Right lobe of liver (tissue), 4 donors: ENCODE data around the gene GSTA4.

Source experiments
- POLR2A ChIP-seq: fragments of 450-650 bp; IDR thresholded peaks from one replicate; pipeline ENCODE4 v1.6.1; 2017; ENCODE audit warnings: antibody characterized with exemption, mild to moderate bottlenecking
- TF ChIP-seq, protein P1 (sequence below), 4 donors: fragments of 200-600 bp in 3 of 4; fragments of 450-650 bp in 1 of 4; IDR thresholded peaks; one replicate each; pipeline versions ENCODE4 v1.5.1 to v1.8.0; 2016 to 2022; ENCODE audit warnings: antibody characterized with exemption in 4 of 4, mild to moderate bottlenecking in 2 of 4
- donor health status: DM: no; HTN: no; CAD: no.
- donor health status: DM: no; HTN: no; CAD: no.
- donor health status: DM: no; HTN: yes; CAD: no.

DNA sequence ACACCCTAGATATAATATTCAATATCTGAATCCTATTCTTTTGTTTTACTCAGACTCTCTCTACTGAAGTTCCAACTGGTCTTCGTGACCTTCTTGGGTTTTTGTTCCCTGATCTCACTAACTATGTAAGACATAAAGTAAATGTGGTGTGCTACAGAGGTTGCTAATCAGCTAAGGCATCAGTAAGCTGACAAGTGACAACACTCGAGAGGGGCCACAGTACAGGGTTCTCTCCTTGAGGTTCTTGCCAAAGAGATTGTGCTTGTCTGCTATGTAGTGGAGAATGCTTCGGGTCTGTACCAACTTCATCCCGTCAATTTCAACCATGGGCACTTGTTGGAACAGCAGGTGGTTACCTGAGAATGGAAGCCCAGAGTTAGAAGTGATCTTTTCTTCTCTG, 9.9 kb downstream of the GSTA4 start:
- TF ChIP-seq, protein P1, sequence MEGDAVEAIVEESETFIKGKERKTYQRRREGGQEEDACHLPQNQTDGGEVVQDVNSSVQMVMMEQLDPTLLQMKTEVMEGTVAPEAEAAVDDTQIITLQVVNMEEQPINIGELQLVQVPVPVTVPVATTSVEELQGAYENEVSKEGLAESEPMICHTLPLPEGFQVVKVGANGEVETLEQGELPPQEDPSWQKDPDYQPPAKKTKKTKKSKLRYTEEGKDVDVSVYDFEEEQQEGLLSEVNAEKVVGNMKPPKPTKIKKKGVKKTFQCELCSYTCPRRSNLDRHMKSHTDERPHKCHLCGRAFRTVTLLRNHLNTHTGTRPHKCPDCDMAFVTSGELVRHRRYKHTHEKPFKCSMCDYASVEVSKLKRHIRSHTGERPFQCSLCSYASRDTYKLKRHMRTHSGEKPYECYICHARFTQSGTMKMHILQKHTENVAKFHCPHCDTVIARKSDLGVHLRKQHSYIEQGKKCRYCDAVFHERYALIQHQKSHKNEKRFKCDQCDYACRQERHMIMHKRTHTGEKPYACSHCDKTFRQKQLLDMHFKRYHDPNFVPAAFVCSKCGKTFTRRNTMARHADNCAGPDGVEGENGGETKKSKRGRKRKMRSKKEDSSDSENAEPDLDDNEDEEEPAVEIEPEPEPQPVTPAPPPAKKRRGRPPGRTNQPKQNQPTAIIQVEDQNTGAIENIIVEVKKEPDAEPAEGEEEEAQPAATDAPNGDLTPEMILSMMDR (IDR thresholded peaks at IDR 0.05), result no peak
- no peak for TF ChIP-seq POLR2A
